GM18867 (cell line): ENCODE measurements around the gene FER.
"Not testable (repeated sequence)": the region's sequence is repeated elsewhere in the genome, so short reads cannot be mapped to it uniquely, and the experiment has no call there.

Source experiments
- ATAC-seq: cut with Tn5 transposase; IDR thresholded peaks from one replicate; pipeline ENCODE4 v1.9.1; 2021; ENCODE audit warnings: mild to moderate bottlenecking, moderate library complexity; ENCODE audit not compliant: unreplicated experiment

Gene FER

GRCh38 chr5:108747111-108747773, 455 bp upstream of the FER start:
- no peak for ATAC-seq

- ATAC-seq, result peak; percentile 98
These were observed 867 bp downstream of the FER start for GRCh38 chr5:108748401-108749127.

GRCh38 chr5:108749128-108749861, 1.6 kb downstream of the FER start:
- peak; percentile 31 for ATAC-seq

GRCh38 chr5:108753331-108753730, 5.6 kb downstream of the FER start:
- ATAC-seq, result no peak

- ATAC-seq, result no peak
These were observed 6.2 kb downstream of the FER start for GRCh38 chr5:108753877-108754276.

GRCh38 chr5:108760512-108760911, 12.8 kb downstream of the FER start:
- ATAC-seq, result no peak

- ATAC-seq, result no peak
These were observed 15.0 kb downstream of the FER start for GRCh38 chr5:108762660-108763059.

GRCh38 chr5:108763222-108763916, 15.7 kb downstream of the FER start:
- ATAC-seq, result no peak

- no peak for ATAC-seq
These were observed 17.9 kb downstream of the FER start for GRCh38 chr5:108765647-108766046.

GRCh38 chr5:108766916-108767315, 19.2 kb downstream of the FER start:
- not testable (repeated sequence) for ATAC-seq

GRCh38 chr5:108769352-108769751, 21.7 kb downstream of the FER start:
- peak; percentile 94 for ATAC-seq

- ATAC-seq, result no peak
These were observed 24.9 kb downstream of the FER start for GRCh38 chr5:108772626-108773025.

GRCh38 chr5:108773330-108773729, 25.6 kb downstream of the FER start:
- no peak for ATAC-seq

GRCh38 chr5:108774079-108774478, 26.4 kb downstream of the FER start:
- ATAC-seq, result not testable (repeated sequence)

GRCh38 chr5:108777582-108777981, 29.9 kb downstream of the FER start:
- ATAC-seq, result not testable (repeated sequence)

GRCh38 chr5:108784577-108784976, 36.9 kb downstream of the FER start:
- ATAC-seq, result not testable (repeated sequence)

- ATAC-seq, result no peak
These were observed 39.2 kb downstream of the FER start for GRCh38 chr5:108786806-108787483.

GRCh38 chr5:108788142-108788541, 40.4 kb downstream of the FER start:
- ATAC-seq, result no peak

GRCh38 chr5:108793207-108793606, 45.5 kb downstream of the FER start:
- ATAC-seq, result no peak

GRCh38 chr5:108794349-108794748, 46.7 kb downstream of the FER start:
- not testable (repeated sequence) for ATAC-seq

- ATAC-seq, result no peak
These were observed 49.7 kb downstream of the FER start for GRCh38 chr5:108797396-108797795.
